Measurements from ENCODE around the gene PMEL.

The PMEL gene

DNA sequence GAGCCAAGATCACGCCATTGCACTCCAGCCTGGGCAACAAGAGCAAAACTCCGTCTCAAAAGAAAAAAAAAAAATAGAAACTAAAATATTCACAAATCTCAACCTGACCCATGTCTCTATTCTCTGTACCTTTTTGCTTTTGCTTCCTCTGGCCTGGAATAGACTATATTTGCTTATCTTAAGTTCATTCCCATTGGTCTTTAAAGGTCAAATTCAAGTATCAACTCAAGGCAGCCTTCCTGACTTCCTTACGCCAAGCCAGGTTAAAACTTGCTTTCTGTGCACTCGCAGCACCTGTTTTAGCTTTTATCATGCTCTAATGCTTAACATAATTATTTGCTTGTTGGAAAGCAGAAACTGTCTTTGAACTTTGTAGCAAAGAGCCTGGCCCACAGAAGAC, 52.9 kb downstream of the PMEL start:
- DNase-seq: no peak

DNA sequence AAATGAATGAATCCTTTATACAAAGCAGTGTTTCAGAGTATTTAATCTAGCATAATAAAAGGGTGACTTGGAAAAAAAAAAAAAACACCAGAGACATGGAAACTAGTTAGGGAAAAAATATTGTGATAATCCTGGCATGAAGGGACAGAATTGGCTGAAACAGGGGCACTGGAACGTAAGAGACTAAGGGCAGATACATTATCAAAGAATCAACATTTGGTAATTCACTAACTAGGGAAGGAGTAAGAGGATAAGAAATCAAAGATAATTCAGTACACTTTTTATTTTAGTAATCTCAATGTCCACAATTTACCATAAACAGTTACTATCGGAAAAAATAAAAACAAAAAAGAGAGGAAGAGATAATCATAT, 56.3 kb downstream of the PMEL start:
- no peak for DNase-seq

DNA sequence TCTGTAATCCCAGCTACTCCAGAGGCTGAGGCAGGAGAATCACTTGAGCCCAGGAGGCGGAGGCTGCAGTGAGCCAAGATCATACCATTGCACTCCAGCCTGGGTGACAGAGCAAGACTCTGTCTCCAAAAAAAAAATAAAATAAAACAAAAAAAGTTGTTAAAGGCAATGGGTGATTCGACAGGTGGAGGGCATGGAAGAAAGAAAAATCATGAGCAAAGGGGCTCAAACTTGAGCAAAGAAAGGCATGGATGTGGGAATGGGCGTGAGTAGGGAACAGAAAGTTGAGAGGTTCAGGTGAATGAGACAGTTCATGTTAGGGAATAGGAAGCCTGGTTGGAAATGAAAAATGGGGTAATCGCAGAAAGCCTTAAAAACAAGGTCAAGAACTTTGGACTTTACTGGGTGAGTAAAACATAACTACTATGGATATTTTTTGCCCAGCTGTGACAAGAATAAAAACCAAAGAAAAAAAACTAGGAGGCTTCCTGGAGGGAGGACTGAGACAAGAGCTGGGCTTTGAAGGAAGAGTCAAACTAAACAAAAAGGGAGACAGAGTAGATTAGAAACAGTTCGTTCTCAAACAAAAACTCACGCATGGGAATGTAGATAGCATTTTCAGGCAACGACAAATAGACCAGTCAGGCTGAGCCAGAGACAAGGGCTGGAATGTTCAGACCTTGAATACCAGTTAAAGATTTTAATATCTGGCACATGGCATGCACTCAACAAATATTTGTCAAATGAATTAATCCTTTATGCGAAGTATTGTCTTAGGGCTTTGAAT, 56.9 kb downstream of the PMEL start:
- no peak for DNase-seq

DNA sequence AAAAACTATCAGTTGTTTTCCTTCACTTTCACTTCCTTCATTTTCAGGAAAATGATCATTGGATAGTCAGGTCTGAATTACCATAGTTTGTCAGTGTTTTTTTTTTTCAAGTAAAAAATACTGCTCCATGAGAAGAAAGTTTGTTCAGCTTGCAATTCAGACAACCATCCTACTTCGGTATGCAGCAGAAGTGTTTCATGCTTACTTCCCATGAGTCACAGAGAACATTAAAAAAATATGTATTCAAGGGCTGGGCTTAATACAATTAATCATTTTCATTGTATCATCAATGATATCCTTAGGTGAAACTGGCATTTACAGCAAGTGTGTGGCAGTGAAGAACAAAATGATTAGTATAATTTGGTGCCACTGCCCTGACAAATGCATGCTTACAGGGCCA, 59.8 kb downstream of the PMEL start:
- DNase-seq: no peak
